PFSK-1 (cell line): ENCODE data around the gene TMPRSS4.

Experiments used
- FOXP2 ChIP-seq: optimal IDR thresholded peaks from 2 replicates; pipeline ENCODE3; 2011; ENCODE audit warnings: borderline replicate concordance, control low read depth, inconsistent platforms; ENCODE audit not compliant: insufficient read depth; ENCODE audit errors: extremely low read length, extremely low read depth
- POLR2AphosphoS5 ChIP-seq: IDR thresholded peaks from 2 replicates; pipeline ENCODE4 v1.6.1; 2012; ENCODE audit warnings: low read depth, mild to moderate bottlenecking, control low read depth, low read length, moderate library complexity
- REST ChIP-seq, 2 experiments: IDR thresholded peaks; 2 replicates each; pipeline versions ENCODE4 v1.6.1 to v1.8.0; 2011 to 2012; ENCODE audit warnings: low read depth in 2 of 2, low read length in 2 of 2, control low read depth in 1 of 2, inconsistent platforms in 1 of 2, mild to moderate bottlenecking in 1 of 2, moderate library complexity in 1 of 2; ENCODE audit not compliant: insufficient read depth in 1 of 2
- SIN3A ChIP-seq: IDR thresholded peaks from 2 replicates; pipeline ENCODE4 v1.6.1; 2012; ENCODE audit warnings: mild to moderate bottlenecking, low read length, moderate library complexity, borderline replicate concordance; ENCODE audit not compliant: insufficient read depth
- TAF1 ChIP-seq: IDR thresholded peaks from 2 replicates; pipeline ENCODE4 v1.6.1; 2012; ENCODE audit warnings: low read length, control low read depth, borderline replicate concordance; ENCODE audit not compliant: insufficient read depth

TMPRSS4 gene

DNA sequence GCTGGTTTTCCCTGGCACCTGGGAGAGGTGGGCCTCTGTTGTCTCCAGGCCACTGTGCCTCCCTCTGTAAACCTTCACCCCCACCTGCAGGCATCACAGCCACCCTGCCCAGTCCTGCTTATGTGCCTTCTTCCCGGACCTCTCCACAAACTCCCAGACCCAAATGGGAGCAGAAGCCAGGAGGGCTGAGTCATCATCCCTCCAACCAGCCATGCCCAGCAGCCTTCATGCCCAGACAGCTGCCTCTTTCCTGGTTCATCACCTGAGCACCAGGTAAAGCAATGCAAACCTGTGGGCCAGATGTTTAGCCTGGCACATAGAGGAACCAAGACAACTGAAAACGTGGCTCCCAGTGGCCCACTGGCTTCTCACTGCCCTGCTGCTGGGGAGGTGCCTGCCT, 2.1 kb upstream of the TMPRSS4 start:
- TF ChIP-seq SIN3A (no peak), POLR2AphosphoS5 (no peak), TAF1 (no peak), REST (IDR thresholded peaks at IDR 0.05; ENCODE audit: insufficient read depth in 1 of 2, low read depth in 2 of 2, low read length in 2 of 2) (no peak), FOXP2 (no peak)

- no peak for TF ChIP-seq FOXP2
- no peak for TF ChIP-seq SIN3A
- TF ChIP-seq REST (IDR thresholded peaks at IDR 0.05; ENCODE audit: insufficient read depth in 1 of 2, low read depth in 2 of 2, low read length in 2 of 2) = no peak
Observed at GRCh38 chr11:118078911-118079411, 2.1 kb downstream of the TMPRSS4 start.

DNA sequence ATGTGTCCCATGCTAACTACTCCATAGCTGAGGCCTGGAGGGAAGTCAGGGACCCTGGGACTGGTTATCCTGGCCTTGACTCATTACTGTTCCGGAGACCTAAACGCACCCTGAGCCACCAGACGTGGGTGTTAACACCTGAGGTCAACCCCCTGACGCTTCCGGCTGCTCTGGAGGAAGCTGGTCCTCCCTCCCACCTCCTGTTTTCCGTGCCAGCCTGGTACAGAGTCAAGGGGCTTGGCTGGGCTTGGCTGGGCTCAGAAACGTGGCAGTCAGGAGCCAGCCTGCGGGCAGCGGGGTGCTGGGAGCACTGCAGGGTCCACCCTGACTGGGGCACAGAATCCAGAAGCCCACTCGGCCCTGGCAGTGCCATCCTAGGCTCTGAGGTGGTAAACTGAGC, 2.6 kb downstream of the TMPRSS4 start:
- TF ChIP-seq FOXP2 (no peak), SIN3A (no peak)

GRCh38 chr11:118080296-118080695, 3.4 kb downstream of the TMPRSS4 start:
- TF ChIP-seq SIN3A = no peak
- no peak for TF ChIP-seq REST (IDR thresholded peaks at IDR 0.05; ENCODE audit: insufficient read depth in 1 of 2, low read depth in 2 of 2, low read length in 2 of 2)
- no peak for TF ChIP-seq POLR2AphosphoS5
- no peak for TF ChIP-seq FOXP2
- no peak for TF ChIP-seq TAF1

DNA sequence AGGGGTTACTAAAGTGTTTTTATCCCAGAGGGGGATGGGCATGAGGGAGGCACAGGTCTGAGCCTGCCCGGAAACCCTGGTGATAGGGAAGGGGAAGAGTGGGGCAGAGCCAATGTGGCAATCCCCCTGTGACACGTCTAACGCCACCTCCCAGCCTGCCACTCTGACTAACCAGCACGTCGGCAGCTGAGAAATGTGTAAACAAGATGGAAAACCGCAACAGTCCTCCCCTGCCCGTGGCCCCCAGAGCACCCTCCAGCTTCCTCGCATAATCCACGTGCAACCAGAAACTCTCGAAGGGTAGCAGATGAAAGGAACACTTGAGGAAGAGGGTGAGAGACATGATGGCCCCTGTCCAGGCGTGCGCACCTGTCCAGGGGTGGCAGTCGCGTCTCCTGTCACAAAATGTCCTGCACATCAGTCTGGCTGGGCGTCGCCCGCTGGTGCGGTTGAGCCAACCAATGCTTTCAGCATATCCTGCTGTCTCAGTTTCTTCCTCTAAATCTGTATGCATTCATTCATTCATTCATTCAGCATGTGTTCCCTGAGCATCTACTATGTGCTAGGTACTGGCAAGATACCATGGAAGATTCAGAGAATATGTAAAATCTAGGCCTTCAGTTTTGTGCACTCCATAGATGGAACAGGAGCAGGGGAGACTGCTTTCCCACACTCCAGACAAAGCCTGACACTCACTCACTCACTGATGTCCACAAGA, 4.5 kb downstream of the TMPRSS4 start:
- no peak for TF ChIP-seq TAF1
- no peak for TF ChIP-seq FOXP2
- no peak for TF ChIP-seq REST (IDR thresholded peaks at IDR 0.05; ENCODE audit: insufficient read depth in 1 of 2, low read depth in 2 of 2, low read length in 2 of 2)
- TF ChIP-seq SIN3A = no peak
- no peak for TF ChIP-seq POLR2AphosphoS5
